ENCODE measurements around the gene CMTR1.
A peak's percentile ranks its signal among the peaks of the same experiment; 100 is the strongest.
"Not testable (repeated sequence)": the region's sequence is repeated elsewhere in the genome, so short reads cannot be mapped to it uniquely, and the experiment has no call there.

Gene CMTR1, protein sequence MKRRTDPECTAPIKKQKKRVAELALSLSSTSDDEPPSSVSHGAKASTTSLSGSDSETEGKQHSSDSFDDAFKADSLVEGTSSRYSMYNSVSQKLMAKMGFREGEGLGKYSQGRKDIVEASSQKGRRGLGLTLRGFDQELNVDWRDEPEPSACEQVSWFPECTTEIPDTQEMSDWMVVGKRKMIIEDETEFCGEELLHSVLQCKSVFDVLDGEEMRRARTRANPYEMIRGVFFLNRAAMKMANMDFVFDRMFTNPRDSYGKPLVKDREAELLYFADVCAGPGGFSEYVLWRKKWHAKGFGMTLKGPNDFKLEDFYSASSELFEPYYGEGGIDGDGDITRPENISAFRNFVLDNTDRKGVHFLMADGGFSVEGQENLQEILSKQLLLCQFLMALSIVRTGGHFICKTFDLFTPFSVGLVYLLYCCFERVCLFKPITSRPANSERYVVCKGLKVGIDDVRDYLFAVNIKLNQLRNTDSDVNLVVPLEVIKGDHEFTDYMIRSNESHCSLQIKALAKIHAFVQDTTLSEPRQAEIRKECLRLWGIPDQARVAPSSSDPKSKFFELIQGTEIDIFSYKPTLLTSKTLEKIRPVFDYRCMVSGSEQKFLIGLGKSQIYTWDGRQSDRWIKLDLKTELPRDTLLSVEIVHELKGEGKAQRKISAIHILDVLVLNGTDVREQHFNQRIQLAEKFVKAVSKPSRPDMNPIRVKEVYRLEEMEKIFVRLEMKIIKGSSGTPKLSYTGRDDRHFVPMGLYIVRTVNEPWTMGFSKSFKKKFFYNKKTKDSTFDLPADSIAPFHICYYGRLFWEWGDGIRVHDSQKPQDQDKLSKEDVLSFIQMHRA

GRCh38 chr6:37432916-37433656 is at the start of gene CMTR1:
TSS of gene CMTR1 (plus strand) at chr6:37433221. CDS start at chr6:37435630, 2,409 bp downstream.
- DNase-seq, result peak; percentile 97 to 98

- no peak for DNase-seq
Observed at GRCh38 chr6:37388578-37388977, 44.4 kb upstream of the CMTR1 start.

DNA sequence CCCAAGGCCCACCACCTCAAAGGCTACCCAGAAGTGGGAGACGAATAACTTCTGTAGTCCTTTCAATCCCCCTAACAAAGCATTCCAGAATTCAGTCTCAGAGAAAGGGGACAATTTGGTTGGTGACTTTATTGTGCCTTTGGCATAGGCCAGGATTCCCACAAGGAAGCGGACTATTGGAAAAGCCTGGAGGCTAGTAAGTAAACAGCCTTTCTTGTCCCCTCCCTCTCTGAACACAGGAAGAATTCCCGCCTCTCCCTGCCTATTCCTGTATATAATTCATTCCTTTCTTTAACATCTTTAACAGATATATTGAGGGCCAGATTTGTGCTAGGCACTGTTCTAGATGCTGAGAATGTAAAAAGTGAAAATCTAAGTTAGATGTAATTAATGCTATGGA is 43.2 kb upstream of the CMTR1 start:
- no peak for DNase-seq

GRCh38 chr6:37391120-37391519 is 41.9 kb upstream of the CMTR1 start:
- DNase-seq, result no peak

- no peak for DNase-seq
Observed at GRCh38 chr6:37392821-37393220, 40.2 kb upstream of the CMTR1 start.

DNA sequence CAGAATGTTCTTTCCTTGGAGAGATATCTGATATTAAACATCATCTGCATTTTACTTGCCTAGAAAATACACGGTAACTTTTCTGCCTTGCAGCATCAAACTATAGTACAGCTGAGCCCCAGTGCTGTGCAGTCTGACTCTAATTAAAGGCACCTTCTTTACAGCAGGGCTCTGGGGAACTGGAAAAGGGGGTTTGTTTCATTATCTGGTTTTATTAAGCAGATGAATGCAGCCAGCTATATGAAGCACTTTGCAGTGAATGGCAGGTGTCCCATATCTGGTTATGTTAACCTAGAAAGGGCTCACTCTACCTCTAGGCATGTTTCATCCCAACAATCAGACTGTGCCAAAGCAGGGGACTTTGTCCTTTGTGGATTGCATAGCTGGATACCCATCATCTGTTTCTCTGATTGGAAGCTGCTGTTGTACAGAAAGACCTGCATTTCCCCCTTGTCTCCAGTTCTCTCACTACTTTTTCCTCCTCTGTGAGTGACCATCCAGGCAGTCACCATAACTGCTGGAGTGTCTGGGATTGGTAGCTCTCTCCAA is 39.6 kb upstream of the CMTR1 start:
- no peak for DNase-seq

- DNase-seq, result no peak
Observed at GRCh38 chr6:37396571-37397180, 36.3 kb upstream of the CMTR1 start.

- no peak for DNase-seq
Observed at GRCh38 chr6:37399131-37399530, 33.9 kb upstream of the CMTR1 start.

DNA sequence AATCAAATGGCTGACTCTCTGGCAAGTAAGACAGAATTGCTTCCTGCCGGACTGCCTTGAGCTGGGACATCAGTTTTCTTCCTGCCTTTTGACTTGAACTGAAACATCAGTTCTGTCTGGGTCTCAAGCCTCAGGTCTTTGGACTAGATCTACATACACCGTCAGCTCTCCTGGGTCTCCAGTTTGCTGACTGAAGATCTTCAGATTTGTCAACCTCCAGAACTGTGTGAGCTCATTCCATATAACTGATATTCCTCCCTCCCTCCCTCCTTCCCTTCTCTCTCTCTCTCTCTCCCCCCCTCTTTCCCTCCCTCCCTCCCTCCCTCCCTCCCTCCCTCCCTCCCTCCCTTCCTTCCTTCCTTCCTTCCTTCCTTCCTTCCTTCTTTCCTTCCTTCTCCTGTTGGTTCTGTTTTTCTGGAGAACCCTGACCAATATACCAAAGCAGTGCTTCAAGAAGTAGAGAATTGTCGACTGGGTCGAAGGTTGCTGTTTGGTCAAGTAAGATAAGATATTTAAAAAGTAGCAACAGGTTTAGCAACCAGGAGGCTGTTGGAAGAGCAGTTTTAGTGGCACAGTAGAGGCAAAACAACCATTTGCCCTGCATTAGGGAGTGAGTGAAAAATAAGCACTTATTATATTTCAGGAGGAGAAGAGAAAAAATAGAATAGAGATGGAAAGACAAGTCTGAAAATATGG is 33.1 kb upstream of the CMTR1 start:
- DNase-seq, result no peak

DNA sequence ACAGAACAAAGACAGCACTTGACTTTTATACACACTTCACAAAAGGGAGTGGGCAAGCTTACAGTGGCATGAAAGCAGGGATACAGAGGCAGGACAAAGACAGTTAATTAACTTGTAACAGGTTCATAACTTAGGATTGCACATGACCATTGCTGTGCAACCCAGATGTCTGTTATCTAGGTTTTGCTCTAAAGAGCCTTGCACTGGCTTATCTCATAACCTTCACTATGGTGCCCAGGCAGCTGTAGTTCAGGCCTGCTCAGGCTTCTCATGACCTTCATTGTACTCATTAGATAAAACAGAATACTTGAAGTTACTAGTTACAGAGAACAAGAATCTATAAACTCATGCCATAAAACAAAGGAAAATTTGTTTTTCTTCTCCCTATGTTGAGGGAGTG is 31.4 kb upstream of the CMTR1 start:
- not testable (repeated sequence) for DNase-seq

GRCh38 chr6:37406726-37407341 is 26.2 kb upstream of the CMTR1 start:
- DNase-seq, result no peak

- no peak for DNase-seq
Observed at GRCh38 chr6:37407948-37408347, 25.1 kb upstream of the CMTR1 start.

GRCh38 chr6:37409501-37409900 is 23.5 kb upstream of the CMTR1 start:
- DNase-seq, result no peak

DNA sequence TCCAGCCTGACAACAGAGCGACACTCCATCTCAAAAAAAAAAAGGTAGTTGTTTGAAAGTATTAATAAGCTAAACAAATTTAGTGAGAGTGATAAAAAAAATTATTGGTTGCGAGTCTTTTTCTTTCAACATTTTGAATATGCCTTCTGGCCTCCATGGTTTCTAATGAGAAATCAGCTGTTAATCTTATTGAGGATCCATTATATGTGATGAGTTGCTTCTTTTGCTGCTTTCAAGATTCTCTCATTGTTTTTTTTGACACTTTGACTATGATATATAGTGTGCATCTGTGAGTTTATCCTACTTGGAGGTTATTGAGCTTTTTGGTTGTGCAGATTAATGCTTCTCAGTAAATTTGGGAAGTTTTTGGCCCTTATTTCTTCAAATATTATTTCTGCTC is 15.6 kb upstream of the CMTR1 start:
- no peak for DNase-seq

DNA sequence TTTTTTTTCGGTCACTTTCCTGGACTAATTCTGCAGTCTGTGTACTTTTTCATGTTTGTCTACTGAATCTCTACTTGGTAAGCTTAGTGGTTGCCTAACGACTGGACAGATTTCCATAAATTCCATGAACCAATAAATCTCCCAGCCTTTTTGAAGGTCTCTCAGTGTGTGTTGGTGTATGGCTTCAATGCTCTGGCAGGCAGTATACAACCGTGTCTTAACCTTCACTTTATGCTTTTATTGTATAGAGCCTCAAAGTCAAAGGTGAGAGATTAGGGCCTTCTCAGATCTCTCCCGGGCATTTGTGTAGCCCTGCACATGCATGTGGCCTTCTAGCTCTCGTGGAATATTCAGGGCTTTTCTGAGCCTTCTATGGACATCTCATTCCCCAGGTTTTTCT is 14.3 kb upstream of the CMTR1 start:
- DNase-seq, result no peak

- no peak for DNase-seq
Observed at GRCh38 chr6:37426058-37426944, 6.7 kb upstream of the CMTR1 start.

DNA sequence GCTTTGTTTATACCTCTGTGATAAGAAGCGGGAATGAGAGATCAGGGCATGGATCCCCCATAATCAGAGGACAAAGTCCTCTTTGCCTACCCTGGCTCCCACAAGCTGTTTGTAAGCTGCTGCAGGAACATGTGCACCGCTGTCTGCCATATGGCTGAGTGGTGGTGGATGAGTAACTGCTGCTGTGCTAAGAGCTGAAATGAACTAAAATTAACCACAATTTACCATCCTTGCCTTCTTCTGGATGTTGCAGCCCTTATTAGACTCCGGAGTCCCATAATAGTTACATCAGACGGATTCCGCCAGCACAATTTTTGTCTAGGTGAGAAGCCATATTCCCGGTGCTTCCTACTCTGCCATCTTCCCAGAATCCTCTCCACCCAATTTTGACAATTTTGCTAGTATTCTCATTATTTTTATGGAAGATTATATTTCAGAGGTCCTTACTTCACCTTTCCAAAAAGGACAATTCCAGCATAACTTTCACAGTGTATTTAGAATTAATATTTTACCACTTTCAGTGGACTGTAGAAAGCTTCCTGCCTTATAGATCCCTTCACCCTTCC is 6.0 kb upstream of the CMTR1 start:
- no peak for DNase-seq

DNA sequence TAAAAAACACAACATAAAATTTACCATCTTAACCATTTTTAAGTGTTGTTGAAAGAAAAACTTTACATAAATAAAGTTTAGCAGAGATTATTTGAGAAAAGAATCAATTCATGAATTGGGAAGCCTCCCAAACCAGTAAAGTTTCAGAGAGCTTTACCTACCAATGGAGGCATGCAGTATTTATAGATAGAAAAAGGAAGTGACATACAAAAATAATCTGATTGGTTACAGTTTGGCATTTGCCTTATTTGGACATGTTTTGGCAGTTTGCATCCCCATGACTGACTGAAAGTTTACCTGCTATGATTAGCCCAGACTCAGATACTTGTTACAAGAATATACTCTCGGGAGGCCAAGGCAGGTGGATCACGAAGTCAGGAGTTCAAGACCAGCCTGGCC is 3.7 kb upstream of the CMTR1 start:
- no peak for DNase-seq

DNA sequence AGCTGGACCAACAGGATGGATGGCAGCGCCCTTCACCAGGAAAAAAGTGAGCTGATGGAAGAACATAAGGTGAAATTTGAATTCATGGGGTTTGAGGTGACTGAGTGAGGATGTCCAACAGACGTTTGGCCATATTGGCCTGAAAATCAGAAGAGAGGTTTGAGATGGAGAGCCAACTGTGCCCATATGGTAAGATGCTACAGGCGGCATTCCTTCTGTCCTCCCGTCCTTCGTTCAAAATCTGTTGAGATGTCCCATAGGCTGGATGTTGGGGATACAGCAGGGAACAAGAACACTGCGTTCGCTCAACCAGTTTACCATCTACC is 468 bp upstream of the CMTR1 start:
- no peak for DNase-seq

- peak; percentile 24 to 47 for DNase-seq
Observed at GRCh38 chr6:37433657-37434271, 743 bp downstream of the CMTR1 start.
